Measurements from ENCODE around the gene DCHS1.

DCHS1 gene

GRCh38 chr11:6626971-6627761 is 28.4 kb downstream of the DCHS1 start:
- DNase-seq, result no peak

DNA sequence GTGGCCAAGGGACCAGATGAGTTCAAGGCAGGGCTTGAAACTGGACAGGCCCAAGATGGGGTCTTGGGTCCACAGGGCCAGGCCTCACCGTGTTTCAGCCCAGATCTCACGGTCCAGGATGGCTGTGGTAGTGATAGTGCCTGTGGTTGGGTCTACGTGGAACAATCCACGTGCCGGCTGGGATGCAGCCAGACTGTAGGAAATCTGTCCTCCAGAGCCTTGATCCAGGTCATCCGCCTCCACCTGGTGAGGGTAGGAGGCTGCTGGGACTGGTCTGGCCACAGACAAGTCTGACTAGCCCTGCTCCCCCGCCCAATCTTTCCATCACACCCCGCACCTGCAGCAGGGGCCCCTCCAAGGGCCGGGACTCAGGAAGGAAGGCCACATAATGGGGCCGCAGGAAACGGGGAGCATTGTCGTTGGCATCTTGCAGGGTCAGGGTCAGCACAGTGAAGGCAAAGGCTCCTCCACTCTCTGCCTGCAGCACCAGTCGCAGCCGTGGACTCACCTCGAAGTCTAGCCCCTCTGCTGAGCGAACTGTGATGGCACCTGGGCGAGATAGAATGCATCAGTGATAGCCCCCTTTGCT is 29.7 kb downstream of the DCHS1 start:
- DNase-seq, result no peak

DNA sequence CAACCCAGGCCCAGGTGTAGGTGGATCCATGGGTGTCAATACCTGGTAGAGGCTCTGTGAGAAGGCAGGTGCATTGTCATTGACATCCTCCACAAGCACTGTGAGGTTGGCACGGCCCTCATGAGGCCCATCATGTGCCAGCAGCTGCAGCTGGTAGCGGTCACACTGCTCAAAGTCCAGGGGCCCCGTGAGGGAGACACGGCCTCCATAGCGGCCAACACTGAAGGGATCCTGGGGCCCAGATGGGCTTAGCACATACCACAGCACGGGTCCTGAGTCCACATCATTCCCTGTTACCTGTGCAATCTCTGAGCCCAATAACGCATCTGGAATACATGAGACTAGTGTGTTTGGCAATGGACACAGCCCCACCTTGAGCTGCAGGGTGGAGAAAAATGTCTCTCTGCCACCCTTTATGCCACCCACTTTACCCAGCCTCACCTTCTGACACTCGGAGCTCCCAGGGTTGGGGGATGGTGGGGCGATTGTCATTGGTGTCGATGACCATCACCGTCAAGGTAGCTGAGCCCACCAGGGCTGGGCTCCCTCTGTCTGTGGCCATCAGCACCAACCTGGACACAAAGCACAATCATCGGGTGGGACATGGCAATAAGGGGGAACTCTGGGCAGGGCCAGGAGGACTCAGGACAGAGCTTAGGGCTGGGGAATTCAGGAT is 30.3 kb downstream of the DCHS1 start:
- DNase-seq, result no peak

GRCh38 chr11:6623391-6624363 is 31.9 kb downstream of the DCHS1 start:
- DNase-seq, result no peak

- no peak for DNase-seq
These were observed 33.1 kb downstream of the DCHS1 start for GRCh38 chr11:6622261-6623171.

DNA sequence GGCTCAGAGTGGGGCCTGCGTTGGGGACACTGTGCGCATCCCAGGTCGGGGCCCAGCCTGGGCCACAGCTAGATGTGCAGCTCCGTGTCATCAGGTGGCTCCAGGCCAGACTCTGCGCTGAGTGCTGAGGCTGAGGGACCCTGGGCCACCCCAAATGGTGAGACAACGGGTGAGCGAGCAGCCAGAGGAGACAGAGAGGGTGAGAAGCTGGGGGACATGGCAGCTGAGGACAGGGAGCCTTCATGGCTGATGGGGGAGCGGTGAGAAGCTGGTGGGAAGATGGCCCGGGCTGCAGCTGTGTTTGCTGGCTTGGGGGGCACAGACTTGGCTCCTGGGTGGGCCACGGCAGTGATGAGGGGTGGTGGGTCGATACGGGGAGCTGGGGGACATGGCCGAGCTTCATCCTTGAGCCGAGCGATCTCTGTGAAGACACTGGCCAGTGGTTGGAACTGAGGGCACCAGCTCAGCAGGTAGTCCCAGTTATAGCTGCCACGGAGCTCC is 33.8 kb downstream of the DCHS1 start:
- DNase-seq, result no peak

- no peak for DNase-seq
These were observed 35.0 kb downstream of the DCHS1 start for GRCh38 chr11:6620636-6621035.

DNA sequence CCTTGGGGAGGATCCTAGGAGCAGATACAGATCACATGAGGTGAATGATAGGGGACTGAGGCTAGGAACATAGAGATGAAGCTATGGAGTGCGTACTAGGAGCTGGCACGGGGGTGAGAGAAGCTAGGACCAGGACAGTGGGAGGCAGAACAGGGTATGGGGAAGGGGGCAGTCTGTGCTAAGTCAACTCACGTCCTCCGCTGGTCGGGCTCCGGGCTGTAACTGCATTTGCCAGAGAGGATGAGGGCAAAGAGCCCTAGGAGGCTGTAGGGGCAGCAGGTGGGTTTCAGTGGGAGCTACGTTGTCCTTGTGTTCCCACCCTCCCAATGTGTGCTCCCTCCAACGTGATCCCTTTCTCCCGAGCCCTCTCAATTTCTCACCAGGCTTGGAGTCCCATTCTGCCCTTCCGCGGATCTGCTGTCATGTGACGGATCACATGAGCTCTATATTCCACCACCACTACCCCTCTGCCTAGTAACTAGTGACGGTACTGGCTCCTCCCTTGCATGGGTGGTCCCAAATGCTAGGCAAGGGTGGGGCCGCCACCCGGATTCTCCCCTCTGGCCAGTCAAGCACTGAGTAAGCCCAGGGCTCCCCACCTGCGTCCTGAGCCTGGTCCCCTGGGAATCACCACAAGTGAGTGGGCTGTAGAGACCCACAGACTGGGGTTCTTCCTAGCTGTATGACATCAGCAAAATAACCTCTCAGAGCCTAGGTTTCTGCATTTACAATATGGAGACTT is 36.4 kb downstream of the DCHS1 start, which contains the start of gene TPP1:
Gene TPP1, minus strand, starts transcription at position 419 of the 742 bp plus-strand sequence. Its CDS starts 22 bp downstream, at position 397.
- DNase-seq, result peak; percentile 89

- peak; percentile 58 for DNase-seq
These were observed 37.2 kb downstream of the DCHS1 start for GRCh38 chr11:6618117-6619003.

- DNase-seq, result no peak
These were observed 38.3 kb downstream of the DCHS1 start for GRCh38 chr11:6617315-6617781.

DNA sequence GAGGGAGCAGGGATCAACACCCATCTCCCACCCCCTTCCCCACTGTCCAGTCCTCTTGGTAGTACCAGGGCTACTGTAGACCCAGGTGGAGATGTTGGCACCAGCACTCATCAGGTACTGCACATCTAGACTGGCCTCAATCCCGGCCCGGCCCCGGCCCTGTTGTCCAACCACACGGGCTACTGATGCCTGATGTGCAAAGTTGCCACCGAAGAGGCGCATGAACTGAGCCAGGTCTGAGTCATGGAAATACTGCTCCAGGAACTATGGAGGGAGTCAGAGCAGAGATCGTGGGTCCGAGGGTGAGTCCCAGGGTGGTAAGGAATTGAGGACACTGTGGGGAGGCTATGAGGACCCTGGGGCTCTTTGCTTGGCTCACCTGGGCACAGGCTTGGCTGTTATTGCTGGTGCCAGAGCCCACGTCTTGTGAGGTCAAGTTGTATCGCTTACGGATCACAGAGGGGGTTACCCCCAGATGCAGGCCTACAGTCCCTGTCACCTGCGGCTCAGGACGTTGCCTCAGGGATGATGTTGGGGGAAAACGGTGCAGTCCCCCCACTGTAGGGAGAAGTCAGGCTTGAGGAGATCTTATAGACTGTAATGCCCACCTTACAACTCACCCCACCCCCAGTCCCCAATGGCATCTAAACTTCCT is 38.9 kb downstream of the DCHS1 start:
- no peak for DNase-seq

DNA sequence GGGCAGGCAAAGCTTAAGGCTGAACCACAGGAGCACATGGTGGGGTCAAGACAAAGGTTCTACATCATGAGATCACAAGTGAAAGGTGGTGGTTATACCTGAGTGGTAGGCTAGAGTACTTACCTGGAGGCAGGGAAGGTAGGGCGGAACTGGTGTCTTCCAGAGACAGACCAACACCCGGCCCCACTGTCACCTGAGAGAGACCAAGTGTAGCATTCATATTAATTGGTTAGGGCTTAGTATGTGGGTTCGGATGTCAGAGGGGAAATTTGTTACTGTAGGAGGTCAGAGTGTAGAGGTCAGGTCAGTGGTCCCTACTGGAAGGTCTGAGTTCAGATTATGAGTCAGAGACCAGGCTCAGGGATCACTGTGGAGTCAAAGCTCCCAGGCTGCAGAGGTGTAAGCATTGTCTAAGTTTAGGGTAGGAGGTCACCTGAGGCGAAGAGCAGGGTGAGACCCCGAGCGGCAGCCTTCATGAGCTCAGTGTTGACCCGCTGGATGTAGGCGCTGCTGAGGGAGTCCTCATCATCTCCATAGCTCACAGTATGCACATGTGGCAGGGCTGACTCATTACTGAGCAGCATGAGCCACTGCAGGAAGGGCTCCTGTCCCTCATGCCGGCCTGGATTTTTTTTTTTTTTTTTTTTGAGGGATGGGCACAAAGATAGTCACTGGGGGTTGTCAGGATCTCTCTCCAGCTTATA is 39.6 kb downstream of the DCHS1 start:
- no peak for DNase-seq

DNA sequence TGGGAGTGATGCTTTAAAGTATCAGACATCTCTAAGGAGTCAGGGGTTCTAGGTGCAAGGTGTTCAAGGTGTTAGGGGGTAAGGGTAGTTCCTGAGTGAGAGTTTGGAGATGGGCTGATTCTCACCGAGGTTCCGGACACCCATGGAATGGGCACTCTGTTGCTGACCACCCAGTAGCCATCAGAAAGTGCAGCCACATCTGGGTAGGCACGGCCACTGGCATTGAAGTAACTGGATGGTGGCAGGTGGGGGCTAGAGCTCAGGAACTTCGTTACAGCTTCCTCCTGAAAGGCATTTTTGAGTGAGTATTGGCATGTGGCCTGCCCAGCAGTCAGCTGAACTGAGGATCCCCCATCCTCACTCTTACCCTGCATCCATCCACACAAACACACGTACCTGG is 40.6 kb downstream of the DCHS1 start:
- no peak for DNase-seq

DNA sequence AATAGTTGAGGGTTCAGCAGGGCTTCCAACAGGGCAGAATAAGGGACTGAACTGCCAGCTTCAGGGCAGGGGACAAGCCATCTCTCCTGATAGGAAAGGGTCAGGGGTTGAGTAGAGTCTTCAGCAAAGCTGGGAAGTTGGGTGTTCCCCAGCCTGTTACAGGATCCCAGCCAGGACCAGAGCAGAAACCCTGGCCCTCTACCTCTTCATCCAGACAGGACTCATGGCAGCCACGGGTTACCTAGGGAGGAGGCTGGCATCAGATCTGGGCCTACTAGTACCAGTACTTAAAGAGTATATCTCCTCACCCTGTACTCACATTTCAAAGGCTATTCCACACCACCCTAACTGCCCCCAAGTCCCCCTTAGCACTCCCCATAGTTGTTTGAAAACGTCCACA is 41.2 kb downstream of the DCHS1 start:
- no peak for DNase-seq

GRCh38 chr11:6613496-6613895 is 42.1 kb downstream of the DCHS1 start:
- no peak for DNase-seq

DNA sequence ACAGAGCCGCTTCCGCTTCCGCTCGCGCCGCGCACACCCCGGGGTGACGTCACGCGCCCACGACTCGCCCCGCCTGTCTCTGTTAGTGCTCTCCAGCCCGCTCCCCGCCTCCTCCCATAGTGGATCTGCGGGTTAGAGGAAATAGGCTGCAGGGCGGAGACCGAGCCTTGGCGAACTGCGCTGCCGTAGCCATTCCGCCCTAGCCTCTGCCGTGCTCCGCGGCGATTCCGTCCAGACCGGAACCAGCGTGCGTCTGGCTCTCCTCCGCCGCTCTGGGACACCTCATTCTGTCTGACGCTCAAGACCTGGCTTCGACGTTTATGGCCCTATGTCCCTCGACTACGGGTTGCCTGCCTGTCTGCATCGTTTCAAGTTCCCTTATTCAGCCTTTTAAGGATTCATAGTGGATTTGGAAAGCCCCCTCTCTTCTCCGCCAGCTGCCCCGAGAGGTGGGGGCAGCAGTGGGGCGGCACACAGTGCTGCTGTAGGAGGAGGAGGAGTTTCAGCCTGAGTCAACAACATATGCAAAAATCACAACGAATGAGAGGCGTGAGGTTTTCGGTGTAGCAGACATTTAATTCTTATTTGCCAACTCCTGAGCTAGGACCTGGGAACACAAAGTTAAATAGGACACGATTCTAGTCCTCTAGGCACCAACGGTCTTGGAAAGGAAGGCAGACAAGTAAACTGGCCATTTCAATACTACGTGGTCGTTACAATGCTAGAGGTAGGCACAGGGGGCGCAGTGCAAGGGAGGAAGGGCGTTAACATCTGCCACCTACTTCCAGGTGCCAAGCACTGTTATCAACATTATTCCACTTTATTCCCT is 43.2 kb downstream of the DCHS1 start, which contains the start of gene TAF10:
Gene TAF10, minus strand, starts transcription at position 4 of the 829 bp plus-strand sequence. CDS start 27 bp downstream, outside the sequence.
- peak; percentile 93 for DNase-seq

DNA sequence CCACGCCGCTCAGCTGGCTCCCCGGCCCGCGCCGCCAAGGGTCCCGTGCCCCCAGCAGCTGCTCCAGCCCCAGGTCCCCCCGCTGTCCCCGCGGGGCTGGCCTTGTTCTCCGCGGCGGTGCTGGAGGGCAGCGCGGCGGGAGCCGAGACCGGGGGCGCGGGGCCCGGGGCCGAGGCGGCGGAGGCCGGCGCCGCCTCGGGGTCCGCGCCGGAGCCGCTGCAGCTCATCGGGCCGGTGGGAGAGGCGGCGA is 43.7 kb downstream of the DCHS1 start:
- DNase-seq, result no peak

All from activated T-cell treated with anti-CD3 and anti-CD28 coated beads for 4 hours (primary cell).